Smooth muscle cell (in vitro differentiated cells): ENCODE measurements around the gene MSMO1. TPM values are rescaled to one million over a fixed set of nuclear protein-coding genes. Genes with fewer than 3 reads are reported as not detected.
"Not testable (repeated sequence)": the region's sequence is repeated elsewhere in the genome, so short reads cannot be mapped to it uniquely, and the experiment has no call there.

Experiments used
- DNase-seq: peaks from one replicate; lab custom pipeline; 2025; ENCODE audit not compliant: unreplicated experiment; lab: John Stamatoyannopoulos, UW
- H2AFZ ChIP-seq: fragments of 200-600 bp; sonication (generic); 2 replicates; pipeline ENCODE4 v1.6.0; 2016; ENCODE audit warnings: antibody characterized with exemption, low read depth, mild to moderate bottlenecking
- H3F3A ChIP-seq: fragments of 200-600 bp; sonication (generic); 2 replicates; pipeline ENCODE4 v1.6.0; 2017; ENCODE audit warnings: antibody characterized with exemption, low read depth
- H3K27ac ChIP-seq: fragments of 200-600 bp; sonication (generic); 2 replicates; pipeline ENCODE4 v1.5.1; 2016; ENCODE audit warnings: low read depth, mild to moderate bottlenecking
- H3K27me3 ChIP-seq: fragments of 200-600 bp; sonication (generic); 2 replicates; pipeline ENCODE4 v1.6.1; 2016; ENCODE audit warnings: low read depth, mild to moderate bottlenecking
- H3K36me3 ChIP-seq: fragments of 200-600 bp; sonication (generic); 2 replicates; pipeline ENCODE4 v1.5.1; 2016; ENCODE audit warnings: low read depth
- H3K4me1 ChIP-seq: fragments of 200-600 bp; sonication (generic); 2 replicates; pipeline ENCODE4 v1.5.1; 2016; ENCODE audit warnings: low read depth
- H3K4me2 ChIP-seq: fragments of 200-600 bp; sonication (generic); 2 replicates; pipeline ENCODE4 v1.6.0; 2016; ENCODE audit warnings: mild to moderate bottlenecking
- H3K4me3 ChIP-seq: fragments of 200-600 bp; sonication (generic); 2 replicates; pipeline ENCODE4 v1.5.1; 2016; ENCODE audit warnings: mild to moderate bottlenecking
- H3K79me2 ChIP-seq: fragments of 200-600 bp; sonication (generic); 2 replicates; pipeline ENCODE4 v1.6.0; 2016; ENCODE audit warnings: low read depth, mild to moderate bottlenecking
- H3K9ac ChIP-seq: fragments of 200-600 bp; sonication (generic); 2 replicates; pipeline ENCODE4 v1.6.0; 2016; ENCODE audit warnings: low read depth
- H3K9me3 ChIP-seq: fragments of 200-600 bp; sonication (generic); replicated peaks from 2 replicates; pipeline ENCODE4 v1.5.1; 2016; ENCODE audit warnings: low read depth
- H4K20me1 ChIP-seq: fragments of 200-600 bp; sonication (generic); 2 replicates; pipeline ENCODE4 v1.6.0; 2016; ENCODE audit warnings: low read depth
- WGBS: methylation state at CpG from one replicate; pipeline ENCODE4 v1.1.7; 2016; ENCODE audit warnings: low lambda C conversion rate; 5-methylcytosine and 5-hydroxymethylcytosine counted together
- polyA plus RNA-seq: library from polyadenylated mRNA; unstranded; fragments of >200 nt; fragmentation: Nextera tagmentation; extraction: Ambion mirVana; gene quantifications from 2 replicates; pipeline ENCODE4 v1.2.1, GENCODE V29; 2016
- total RNA-seq: library from RNA; depleted of rRNA; stranded (reverse); fragments of >200 nt; gene quantifications from 2 replicates; pipeline ENCODE4 v1.2.3, GENCODE V29; 2014
- TF ChIP-seq, protein P1 (sequence below): fragments of 200-600 bp; sonication (generic); IDR thresholded peaks from 2 replicates; pipeline ENCODE4 v1.5.1; 2017; ENCODE audit warnings: borderline replicate concordance, mild to moderate bottlenecking, antibody characterized with exemption; ENCODE audit not compliant: insufficient read depth, poor library complexity, severe bottlenecking

The MSMO1 gene
- total RNA-seq = 218 and 299 TPM in 2 replicates
- 133 and 214 TPM in 2 replicates for polyA plus RNA-seq

DNA sequence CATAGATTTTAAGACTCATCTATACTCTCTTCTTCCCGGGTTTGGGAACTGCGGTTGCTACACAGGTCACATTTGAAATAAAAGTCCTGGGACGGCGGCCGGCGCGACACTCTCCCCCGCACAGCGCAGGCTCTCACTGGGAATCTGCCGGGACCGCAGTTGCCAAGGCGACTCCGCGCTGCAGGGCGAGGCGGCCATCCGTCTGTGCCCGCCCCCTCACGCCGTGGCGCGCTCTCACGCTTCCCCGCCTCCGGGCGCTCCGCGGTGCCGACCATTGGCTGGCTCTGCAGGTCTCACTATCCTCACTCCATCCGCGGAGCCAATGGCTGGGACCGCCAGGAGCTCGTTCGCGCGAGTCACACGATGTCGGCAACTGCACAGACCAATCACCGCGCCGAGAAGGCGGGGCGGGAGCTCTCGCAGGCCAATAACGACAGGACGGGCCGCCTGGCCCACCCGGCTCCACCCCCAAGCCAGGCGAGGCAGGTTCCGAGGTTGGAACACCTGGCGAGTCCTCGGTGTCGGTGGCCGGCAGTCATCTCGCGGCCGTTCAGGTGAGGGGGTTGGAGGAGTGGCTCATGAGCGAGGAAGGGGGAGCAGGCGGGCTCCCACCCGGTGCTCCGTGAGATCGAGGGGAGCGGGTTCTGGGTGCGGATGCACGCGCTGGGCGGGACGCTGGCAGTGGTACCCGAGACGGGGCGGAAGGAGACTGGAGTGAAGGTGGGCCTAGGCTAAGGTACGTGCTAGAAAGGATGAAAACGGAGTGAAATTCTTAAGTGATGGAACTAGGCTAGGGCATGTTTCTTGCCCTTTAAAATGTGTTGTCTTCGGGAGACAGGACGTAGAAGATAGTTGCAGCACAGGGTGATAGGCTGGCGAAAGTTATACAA lies at the start of gene MSMO1:
Gene MSMO1 (plus strand): TSS at position 459 of the 890 bp plus-strand sequence. CDS start 5,702 bp downstream, outside the sequence.
- Histone ChIP-seq H3K4me3 (peak within 1 kb of the TSS; percentile 85), H3K9ac (peak within 1 kb of the TSS; percentile 96), H3K27ac (peak within 1 kb of the TSS; percentile 99), H3K9me3 (no peaks in the 10 kb centered on the region), H2AFZ (peak within 1 kb of the TSS; percentile 88), H3K4me2 (peak within 1 kb of the TSS; percentile 91), H4K20me1 (peaks cover 42% of the 10 kb centered on the region), H3F3A (peaks cover 4% of the 10 kb centered on the region), H3K27me3 (no peaks in the 10 kb centered on the region), H3K79me2 (peaks cover 49% of the 10 kb centered on the region), H3K36me3 (no peaks in the 10 kb centered on the region), H3K4me1 (peaks cover 31% of the 10 kb centered on the region)
- DNase-seq = peak; percentile 92
- under 1% methylated on average over 75 of the region's 76 CpGs for WGBS
- TF ChIP-seq, protein P1, sequence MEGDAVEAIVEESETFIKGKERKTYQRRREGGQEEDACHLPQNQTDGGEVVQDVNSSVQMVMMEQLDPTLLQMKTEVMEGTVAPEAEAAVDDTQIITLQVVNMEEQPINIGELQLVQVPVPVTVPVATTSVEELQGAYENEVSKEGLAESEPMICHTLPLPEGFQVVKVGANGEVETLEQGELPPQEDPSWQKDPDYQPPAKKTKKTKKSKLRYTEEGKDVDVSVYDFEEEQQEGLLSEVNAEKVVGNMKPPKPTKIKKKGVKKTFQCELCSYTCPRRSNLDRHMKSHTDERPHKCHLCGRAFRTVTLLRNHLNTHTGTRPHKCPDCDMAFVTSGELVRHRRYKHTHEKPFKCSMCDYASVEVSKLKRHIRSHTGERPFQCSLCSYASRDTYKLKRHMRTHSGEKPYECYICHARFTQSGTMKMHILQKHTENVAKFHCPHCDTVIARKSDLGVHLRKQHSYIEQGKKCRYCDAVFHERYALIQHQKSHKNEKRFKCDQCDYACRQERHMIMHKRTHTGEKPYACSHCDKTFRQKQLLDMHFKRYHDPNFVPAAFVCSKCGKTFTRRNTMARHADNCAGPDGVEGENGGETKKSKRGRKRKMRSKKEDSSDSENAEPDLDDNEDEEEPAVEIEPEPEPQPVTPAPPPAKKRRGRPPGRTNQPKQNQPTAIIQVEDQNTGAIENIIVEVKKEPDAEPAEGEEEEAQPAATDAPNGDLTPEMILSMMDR = no peak

DNA sequence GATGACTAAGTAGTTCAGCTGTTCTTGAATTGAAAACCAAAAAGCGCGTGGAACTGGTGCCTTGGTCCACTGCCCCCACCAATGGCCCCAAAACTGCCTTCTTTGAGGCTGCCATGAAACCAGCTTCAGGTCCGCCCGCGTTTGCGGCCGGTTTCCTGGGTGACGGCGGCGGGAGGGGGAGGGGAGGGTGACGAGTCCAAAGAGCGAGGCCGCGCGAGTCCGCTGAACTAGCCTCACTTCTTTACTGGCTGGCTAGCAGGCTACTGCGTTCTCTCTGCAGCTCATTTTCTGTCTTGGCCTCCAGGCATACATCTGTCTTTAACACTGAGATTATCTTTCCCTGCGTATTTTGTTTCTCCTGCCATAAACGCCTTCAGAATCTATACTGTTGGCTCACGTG lies 47.9 kb upstream of the MSMO1 start:
- not testable (repeated sequence) for H3K79me2 ChIP-seq, H3F3A ChIP-seq, H3K4me1 ChIP-seq, H3K9ac ChIP-seq, H4K20me1 ChIP-seq, H3K27ac ChIP-seq, H3K36me3 ChIP-seq, H2AFZ ChIP-seq, H3K4me2 ChIP-seq, H3K9me3 ChIP-seq, H3K27me3 ChIP-seq, H3K4me3 ChIP-seq, DNase-seq
- 98% methylated on average over 20 of the region's 20 CpGs for WGBS

DNA sequence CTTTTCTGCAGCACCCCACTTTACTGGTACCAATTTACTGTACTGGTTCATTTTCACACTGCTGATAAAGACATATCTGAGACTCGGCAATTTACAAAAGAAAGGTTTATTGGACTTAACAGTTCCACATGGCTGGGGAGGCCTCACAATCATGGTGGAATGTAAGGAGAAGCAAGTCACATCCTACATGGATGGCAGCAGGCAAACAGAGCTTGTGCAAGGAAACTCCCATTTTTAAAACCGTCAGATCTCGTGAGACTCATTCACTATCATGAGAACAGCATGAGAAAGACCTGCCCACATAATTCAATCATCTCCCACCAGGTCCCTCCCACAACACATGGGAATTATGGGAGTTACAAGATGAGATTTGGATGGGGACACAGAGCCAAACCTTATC lies 42.8 kb upstream of the MSMO1 start:
- H3K9ac ChIP-seq, H3K27ac ChIP-seq, H3F3A ChIP-seq, DNase-seq, H3K4me3 ChIP-seq, H3K36me3 ChIP-seq, H2AFZ ChIP-seq, H3K9me3 ChIP-seq, H3K27me3 ChIP-seq, H3K4me1 ChIP-seq, H3K79me2 ChIP-seq, H4K20me1 ChIP-seq, H3K4me2 ChIP-seq: not testable (repeated sequence)
- 92% methylated on average over 3 of the region's 3 CpGs for WGBS

DNA sequence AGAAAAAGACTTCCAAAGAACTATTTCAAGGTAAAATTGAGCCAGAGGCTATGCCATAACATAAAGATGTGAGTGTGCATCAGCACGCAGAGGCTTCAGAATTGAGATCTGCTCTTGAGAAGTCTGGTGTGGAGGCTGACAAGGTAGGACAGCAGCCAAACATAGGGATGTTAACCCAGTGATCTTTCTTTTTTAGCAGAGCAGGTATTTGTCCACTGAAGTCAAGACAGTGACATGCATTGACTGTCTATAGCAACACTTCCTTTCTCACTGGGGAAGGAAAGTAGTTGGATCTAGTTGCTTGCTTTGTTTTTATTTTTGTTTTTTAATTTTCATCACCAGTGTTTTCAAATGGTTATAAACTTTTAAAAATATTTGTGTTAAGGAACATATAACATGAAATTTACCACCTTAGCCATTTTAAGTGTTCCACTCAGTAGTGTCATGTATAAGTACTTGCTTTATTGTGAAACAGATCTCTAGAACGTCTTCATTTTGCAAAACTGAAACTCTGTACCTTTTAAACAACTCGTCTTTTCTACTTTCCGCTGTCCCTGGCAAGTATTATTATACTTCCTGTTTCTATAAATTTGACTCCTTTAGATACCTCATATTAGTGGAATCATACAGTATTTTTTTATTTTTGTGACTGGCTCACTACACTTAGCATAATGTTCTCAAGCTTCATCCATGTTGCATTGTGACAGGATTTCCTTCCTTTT lies 40.7 kb upstream of the MSMO1 start:
- H3K36me3 ChIP-seq, H3K79me2 ChIP-seq, H3K4me1 ChIP-seq, H4K20me1 ChIP-seq, H3K9me3 ChIP-seq, H3K4me2 ChIP-seq, H3K27ac ChIP-seq, DNase-seq, H2AFZ ChIP-seq, H3K4me3 ChIP-seq, H3K27me3 ChIP-seq, H3K9ac ChIP-seq, H3F3A ChIP-seq: not testable (repeated sequence)
- 94% methylated on average over 4 of the region's 4 CpGs for WGBS

DNA sequence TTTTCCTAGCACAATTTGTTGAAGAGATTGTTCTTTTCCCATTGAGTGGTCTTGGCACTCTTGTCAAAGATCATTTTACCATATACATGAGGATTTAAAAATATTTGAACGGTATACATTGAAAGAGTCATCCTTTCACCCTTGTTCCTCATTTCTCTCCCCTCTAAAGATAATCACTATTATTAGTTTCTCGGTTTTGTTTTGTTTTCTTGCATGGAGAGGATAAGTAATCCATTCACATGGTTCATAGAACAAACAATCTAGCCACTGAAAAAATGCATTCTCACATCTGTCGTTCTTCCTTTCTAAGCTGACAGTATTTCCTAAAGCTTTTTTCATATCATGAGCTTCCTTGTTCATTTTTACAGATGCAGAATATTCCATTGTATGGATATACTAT lies 39.2 kb upstream of the MSMO1 start:
- TF ChIP-seq, protein P1 = no peak
- H3F3A ChIP-seq = no peaks in the 10 kb centered on the region
- H2AFZ ChIP-seq = no peak overlapping the region
- H3K4me2 ChIP-seq = peak overlapping the region; percentile 58
- H3K9ac ChIP-seq = no peak overlapping the region
- no peaks in the 10 kb centered on the region for H3K79me2 ChIP-seq
- H3K9me3 ChIP-seq = no peaks in the 10 kb centered on the region
- peaks cover 5% of the 10 kb centered on the region for H3K4me1 ChIP-seq
- DNase-seq = no peak
- WGBS = 72% methylated on average over 3 of the region's 3 CpGs
- H4K20me1 ChIP-seq = no peaks in the 10 kb centered on the region
- H3K36me3 ChIP-seq = no peaks in the 10 kb centered on the region
- H3K4me3 ChIP-seq = no peak overlapping the region
- peak overlapping the region; percentile 25 for H3K27ac ChIP-seq
- no peaks in the 10 kb centered on the region for H3K27me3 ChIP-seq
